WTC11 (cell line): ENCODE results near the gene GNA12.

Experiments
- ATF1 ChIP-seq: sonication (generic); formaldehyde crosslinking; IDR thresholded peaks from 2 replicates; pipeline ENCODE4 v1.8.1; 2023; ENCODE audit warnings: mild to moderate bottlenecking, moderate library complexity, missing genetic modification reagents
- CREB1 ChIP-seq: sonication (generic); formaldehyde crosslinking; IDR thresholded peaks from 2 replicates; pipeline ENCODE4 v1.8.0; 2023; ENCODE audit warnings: mild to moderate bottlenecking, missing genetic modification reagents
- CTCF ChIP-seq: fragments of 200-600 bp; IDR thresholded peaks from 2 replicates; pipeline ENCODE4 v1.8.0; 2022; ENCODE audit warnings: antibody characterized with exemption
- ERG ChIP-seq: fragments of 250-450 bp; sonication (Bioruptor Pico); IDR thresholded peaks from 2 replicates; pipeline ENCODE4 v1.8.0; 2021; ENCODE audit warnings: mild to moderate bottlenecking
- MAX ChIP-seq: sonication (generic); formaldehyde crosslinking; IDR thresholded peaks from 2 replicates; pipeline ENCODE4 v1.8.0; 2022; ENCODE audit warnings: mild to moderate bottlenecking, missing genetic modification reagents

- TF ChIP-seq CTCF, result no peak
- TF ChIP-seq ATF1 (CRISPR knock-in tag), result no peak
- TF ChIP-seq ERG, result no peak
- TF ChIP-seq CREB1, result no peak
- TF ChIP-seq MAX (CRISPR knock-in tag), result no peak
These were observed 38.0 kb upstream of the GNA12 start for GRCh38 chr7:2882111-2882510.
